GM06990 (cell line): ENCODE data around the gene TCHH.

Source experiments
- DNase-seq: peaks from one replicate; pipeline ENCODE4 v3.0.0-alpha.2; 2011; ENCODE audit not compliant: insufficient read length; ENCODE audit errors: extremely low read depth
- H3K27me3 ChIP-seq: replicated peaks from 2 replicates; pipeline ENCODE4 v1.6.0; 2011; ENCODE audit warnings: low read length; ENCODE audit not compliant: control insufficient read depth, insufficient read depth
- H3K36me3 ChIP-seq: 2 replicates; pipeline ENCODE4 v1.5.1; 2011; ENCODE audit warnings: low read length; ENCODE audit not compliant: control insufficient read depth, insufficient read depth
- H3K4me3 ChIP-seq: replicated peaks from 2 replicates; pipeline ENCODE4 v1.5.1; 2011; ENCODE audit warnings: low read depth, mild to moderate bottlenecking, control low read depth, low read length
- CTCF ChIP-seq: IDR thresholded peaks from 2 replicates; pipeline ENCODE4 v1.5.1; 2011; ENCODE audit warnings: low read length, control low read depth, mild to moderate bottlenecking, inconsistent platforms; ENCODE audit not compliant: insufficient read depth, poor library complexity, severe bottlenecking

TCHH gene

GRCh38 chr1:152143150-152143887 lies 28.1 kb upstream of the TCHH start:
- no peak for TF ChIP-seq CTCF
- DNase-seq = peak; percentile 7
- H3K36me3 ChIP-seq = no peaks in the 10 kb centered on the region
- no peak overlapping the region for H3K4me3 ChIP-seq
- no peaks in the 10 kb centered on the region for H3K27me3 ChIP-seq

GRCh38 chr1:152141971-152142584 lies 26.8 kb upstream of the TCHH start:
- Histone ChIP-seq H3K4me3 (no peak overlapping the region), H3K27me3 (no peaks in the 10 kb centered on the region), H3K36me3 (no peaks in the 10 kb centered on the region)
- TF ChIP-seq CTCF = peak; percentile 72
- no peak for DNase-seq

GRCh38 chr1:152137215-152137614 lies 22.0 kb upstream of the TCHH start:
- Histone ChIP-seq H3K27me3 (no peaks in the 10 kb centered on the region; the same call in 1 of the 2 replicates), H3K36me3 (no peaks in the 10 kb centered on the region), H3K4me3 (no peak overlapping the region)
- no peak for DNase-seq
- no peak for TF ChIP-seq CTCF

GRCh38 chr1:152130186-152130585 lies 14.9 kb upstream of the TCHH start:
- peaks cover 1% of the 10 kb centered on the region; the same call in 1 of the 2 replicates for H3K27me3 ChIP-seq
- no peak for TF ChIP-seq CTCF
- no peaks in the 10 kb centered on the region for H3K36me3 ChIP-seq
- H3K4me3 ChIP-seq = no peak overlapping the region
- no peak for DNase-seq

- no peaks in the 10 kb centered on the region for H3K36me3 ChIP-seq
- no peak overlapping the region for H3K4me3 ChIP-seq
- TF ChIP-seq CTCF = no peak
- H3K27me3 ChIP-seq = peaks cover 4% of the 10 kb centered on the region
- DNase-seq = no peak
Measured at GRCh38 chr1:152127673-152128072, 12.4 kb upstream of the TCHH start.
